K562 (cell line): ENCODE measurements around the gene KIF15. TPM values are rescaled to one million over a fixed set of nuclear protein-coding genes. Genes with fewer than 3 reads are reported as not detected.

Experiments
- BRCA1 ChIP-seq, 2 experiments: fragments of 450-650 bp in 1 of 2; sonication (generic) in 1 of 2; formaldehyde crosslinking in 1 of 2; IDR thresholded peaks; 2 replicates each; pipeline versions ENCODE4 v1.5.0 to v1.6.1; 2017 to 2020; ENCODE audit warnings: mild to moderate bottlenecking in 1 of 2, missing genetic modification reagents in 1 of 2
- COPS2 ChIP-seq: fragments of 450-650 bp; conservative IDR thresholded peaks from 2 replicates; pipeline ENCODE4 v1.6.1; 2016; ENCODE audit warnings: mild to moderate bottlenecking, moderate library complexity
- EZH2 ChIP-seq: IDR thresholded peaks from 2 replicates; pipeline ENCODE4 v1.6.1; 2012; ENCODE audit warnings: low read depth, mild to moderate bottlenecking, inconsistent platforms, low read length, borderline replicate concordance
- GABPB2 ChIP-seq: fragments of 250-450 bp; sonication (Bioruptor Pico); conservative IDR thresholded peaks from 2 replicates; pipeline ENCODE4 v1.5.1; 2021; ENCODE audit warnings: mild to moderate bottlenecking
- HDAC1 ChIP-seq, 2 experiments: fragments of 450-650 bp; IDR thresholded peaks; 2 replicates each; pipeline ENCODE4 v1.6.1; 2016 to 2017; ENCODE audit warnings: inconsistent platforms in 1 of 2, mild to moderate bottlenecking in 1 of 2, moderate library complexity in 1 of 2
- HIVEP1 ChIP-seq: fragments of 250-450 bp; sonication (Bioruptor Pico); IDR thresholded peaks from 2 replicates; pipeline ENCODE4 v1.4.0; 2020; ENCODE audit warnings: mild to moderate bottlenecking
- KDM2B ChIP-seq: fragments of 250-450 bp; sonication (Bioruptor Pico); IDR thresholded peaks from 2 replicates; pipeline ENCODE4 v1.8.0; 2021; ENCODE audit warnings: mild to moderate bottlenecking, moderate library complexity
- MCM5 ChIP-seq: fragments of 450-650 bp; IDR thresholded peaks from 2 replicates; pipeline ENCODE4 v1.6.1; 2016; ENCODE audit warnings: low read depth
- NBN ChIP-seq: fragments of 450-650 bp; IDR thresholded peaks from 2 replicates; pipeline ENCODE4 v1.6.1; 2016; ENCODE audit warnings: low read depth, mild to moderate bottlenecking
- NEUROD1 ChIP-seq: fragments of 150-350 bp; IDR thresholded peaks from 2 replicates; pipeline ENCODE4 v1.6.1; 2014; ENCODE audit warnings: borderline replicate concordance, low read length, low read depth; ENCODE audit not compliant: partially characterized antibody
- RBFOX2 ChIP-seq: fragments of 200-400 bp; formaldehyde crosslinking; IDR thresholded peaks from 2 replicates; pipeline ENCODE4 v1.6.1; 2017; ENCODE audit warnings: low read depth, mild to moderate bottlenecking, low read length, moderate library complexity
- XRCC4 ChIP-seq: IDR thresholded peaks from one replicate; pipeline ENCODE4 v1.6.1; 2011; ENCODE audit not compliant: insufficient read depth, insufficient read length; ENCODE audit errors: extremely low read depth
- XRCC5 ChIP-seq: fragments of 200-400 bp; formaldehyde crosslinking; IDR thresholded peaks from 2 replicates; pipeline ENCODE4 v1.6.1; 2017; ENCODE audit warnings: low read depth, mild to moderate bottlenecking, low read length
- ZNF583 ChIP-seq: fragments of 250-450 bp; sonication (Bioruptor Pico); IDR thresholded peaks from 2 replicates; pipeline ENCODE4 v1.4.0; 2020
- ZNF644 ChIP-seq: fragments of 200-800 bp; sonication (Bioruptor generic); IDR thresholded peaks from 2 replicates; pipeline ENCODE4 v1.6.1; 2016; ENCODE audit warnings: low read depth, missing genetic modification characterization, missing compliant biosample characterization
- ZNF77 ChIP-seq: fragments of 250-450 bp; sonication (Bioruptor Pico); IDR thresholded peaks from 2 replicates; pipeline ENCODE4 v1.5.0; 2020
- polyA plus RNA-seq, 8 experiments: library from polyadenylated mRNA; depleted of rRNA in 4 of 8; stranded (reverse) in 5 of 8; unstranded in 3 of 8; fragments of >200 nt; fragmentation: Nextera tagmentation in 2 of 8; fragmentation: Illumina TruSeq in 1 of 8; extraction: Ambion mirVana in 2 of 8; extraction: Trizol in 1 of 8; gene quantifications; 2 replicates each; pipeline versions ENCODE4 v1.2.1 to v1.2.3, GENCODE V29; 2011 to 2014; ENCODE audit warnings: inconsistent platforms in 1 of 8, missing spikeins in 1 of 8
- total RNA-seq, 7 experiments: library from RNA; depleted of rRNA in 6 of 7; stranded (reverse); fragments of >200 nt in 6 of 7; fragmentation: Illumina TruSeq in 2 of 7; extraction: Trizol in 2 of 7; gene quantifications; 2 replicates each; pipeline versions ENCODE4 v1.2.1 to v1.2.3, GENCODE V29; 2011 to 2021; ENCODE audit warnings: low replicate concordance in 1 of 7
- TF ChIP-seq, protein P1 (sequence below): IDR thresholded peaks from 2 replicates; pipeline ENCODE4 v1.6.1; 2011; ENCODE audit warnings: borderline replicate concordance, low read depth, mild to moderate bottlenecking, moderate library complexity, low read length; ENCODE audit not compliant: insufficient read depth, poor library complexity, severe bottlenecking
- TF ChIP-seq, protein P2 (sequence below): fragments of 250-450 bp; sonication (Bioruptor Pico); IDR thresholded peaks from 2 replicates; pipeline ENCODE4 v1.8.0; 2022; ENCODE audit warnings: inconsistent platforms
- TF ChIP-seq, protein P3 (sequence below): fragments of 450-650 bp; formaldehyde crosslinking; IDR thresholded peaks from 2 replicates; pipeline ENCODE4 v1.4.0; 2022; ENCODE audit warnings: missing genetic modification characterization
- TF ChIP-seq, protein P4 (sequence below): fragments of 450-650 bp; IDR thresholded peaks from 2 replicates; pipeline ENCODE4 v1.6.1; 2016; ENCODE audit warnings: low read depth, mild to moderate bottlenecking, moderate library complexity
- TF ChIP-seq, protein P5 (sequence below): sonication (generic); formaldehyde crosslinking; IDR thresholded peaks from 2 replicates; pipeline ENCODE4 v1.8.0; 2023; ENCODE audit warnings: mild to moderate bottlenecking, missing genetic modification reagents

The KIF15 gene
- total and polyA plus RNA-seq, 9 of the 15 experiments (the other 6 are each of a cell fraction or from before 2014, with no cell fraction given) = 9.0 to 45.9 (median 26.0) TPM

DNA sequence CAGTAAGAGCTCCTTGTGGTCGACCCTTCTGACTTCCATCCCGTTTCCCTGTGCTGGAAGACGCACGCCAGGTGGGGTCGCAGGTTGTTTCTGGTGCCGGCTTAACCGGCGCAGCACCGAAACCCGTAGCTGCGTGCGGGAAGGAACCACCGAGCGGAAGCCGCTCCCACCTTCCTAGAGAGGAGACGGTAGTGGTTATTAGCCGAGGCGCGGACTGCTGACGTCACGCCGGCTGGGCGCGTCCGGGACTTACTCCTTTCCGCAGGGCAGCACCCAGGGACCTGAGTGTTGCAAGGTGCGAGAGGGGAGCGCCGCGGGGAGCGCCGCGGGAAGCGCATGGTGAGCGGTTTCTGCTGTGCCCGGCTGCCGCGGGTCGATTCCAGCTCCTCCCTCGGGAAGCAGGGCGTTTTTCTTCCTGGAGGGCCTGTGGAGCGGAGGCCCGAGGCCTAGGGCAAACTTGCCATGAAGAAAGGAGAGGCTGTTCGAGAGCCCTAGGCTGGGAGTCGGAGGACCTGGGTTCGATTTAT is 32.1 kb upstream of the KIF15 start, which contains the start of gene ZNF501 (continued):
- TF ChIP-seq, protein P1, sequence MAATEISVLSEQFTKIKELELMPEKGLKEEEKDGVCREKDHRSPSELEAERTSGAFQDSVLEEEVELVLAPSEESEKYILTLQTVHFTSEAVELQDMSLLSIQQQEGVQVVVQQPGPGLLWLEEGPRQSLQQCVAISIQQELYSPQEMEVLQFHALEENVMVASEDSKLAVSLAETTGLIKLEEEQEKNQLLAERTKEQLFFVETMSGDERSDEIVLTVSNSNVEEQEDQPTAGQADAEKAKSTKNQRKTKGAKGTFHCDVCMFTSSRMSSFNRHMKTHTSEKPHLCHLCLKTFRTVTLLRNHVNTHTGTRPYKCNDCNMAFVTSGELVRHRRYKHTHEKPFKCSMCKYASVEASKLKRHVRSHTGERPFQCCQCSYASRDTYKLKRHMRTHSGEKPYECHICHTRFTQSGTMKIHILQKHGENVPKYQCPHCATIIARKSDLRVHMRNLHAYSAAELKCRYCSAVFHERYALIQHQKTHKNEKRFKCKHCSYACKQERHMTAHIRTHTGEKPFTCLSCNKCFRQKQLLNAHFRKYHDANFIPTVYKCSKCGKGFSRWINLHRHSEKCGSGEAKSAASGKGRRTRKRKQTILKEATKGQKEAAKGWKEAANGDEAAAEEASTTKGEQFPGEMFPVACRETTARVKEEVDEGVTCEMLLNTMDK = no peak
- TF ChIP-seq ZNF77 (CRISPR knock-in tag) (no peak), EZH2 (no peak), ZNF583 (no peak), NBN (peak; percentile 89), KDM2B (CRISPR knock-in tag) (no peak), XRCC5 (0 out of 2 replicates have a peak, but pooled peaks have one; percentile 42), RBFOX2 (peak; percentile 94), BRCA1 (IDR thresholded peaks at IDR 0.05) (no peak), BRCA1 (CRISPR knock-in tag; IDR thresholded peaks at IDR 0.05) (no peak), HDAC1 (IDR thresholded peaks at IDR 0.05) (peak in 1 of 2 experiments; percentile 71; a peak in 2 of 4 replicates), MCM5 (no peak), ZNF644 (no peak), COPS2 (no peak), XRCC4 (no peak), HIVEP1 (CRISPR knock-in tag) (no peak), NEUROD1 (peak; percentile 12), GABPB2 (no peak)
- TF ChIP-seq, protein P2, sequence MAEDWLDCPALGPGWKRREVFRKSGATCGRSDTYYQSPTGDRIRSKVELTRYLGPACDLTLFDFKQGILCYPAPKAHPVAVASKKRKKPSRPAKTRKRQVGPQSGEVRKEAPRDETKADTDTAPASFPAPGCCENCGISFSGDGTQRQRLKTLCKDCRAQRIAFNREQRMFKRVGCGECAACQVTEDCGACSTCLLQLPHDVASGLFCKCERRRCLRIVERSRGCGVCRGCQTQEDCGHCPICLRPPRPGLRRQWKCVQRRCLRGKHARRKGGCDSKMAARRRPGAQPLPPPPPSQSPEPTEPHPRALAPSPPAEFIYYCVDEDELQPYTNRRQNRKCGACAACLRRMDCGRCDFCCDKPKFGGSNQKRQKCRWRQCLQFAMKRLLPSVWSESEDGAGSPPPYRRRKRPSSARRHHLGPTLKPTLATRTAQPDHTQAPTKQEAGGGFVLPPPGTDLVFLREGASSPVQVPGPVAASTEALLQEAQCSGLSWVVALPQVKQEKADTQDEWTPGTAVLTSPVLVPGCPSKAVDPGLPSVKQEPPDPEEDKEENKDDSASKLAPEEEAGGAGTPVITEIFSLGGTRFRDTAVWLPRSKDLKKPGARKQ = 0 out of 2 replicates have a peak, but pooled peaks have one; percentile 20
- TF ChIP-seq, protein P3, sequence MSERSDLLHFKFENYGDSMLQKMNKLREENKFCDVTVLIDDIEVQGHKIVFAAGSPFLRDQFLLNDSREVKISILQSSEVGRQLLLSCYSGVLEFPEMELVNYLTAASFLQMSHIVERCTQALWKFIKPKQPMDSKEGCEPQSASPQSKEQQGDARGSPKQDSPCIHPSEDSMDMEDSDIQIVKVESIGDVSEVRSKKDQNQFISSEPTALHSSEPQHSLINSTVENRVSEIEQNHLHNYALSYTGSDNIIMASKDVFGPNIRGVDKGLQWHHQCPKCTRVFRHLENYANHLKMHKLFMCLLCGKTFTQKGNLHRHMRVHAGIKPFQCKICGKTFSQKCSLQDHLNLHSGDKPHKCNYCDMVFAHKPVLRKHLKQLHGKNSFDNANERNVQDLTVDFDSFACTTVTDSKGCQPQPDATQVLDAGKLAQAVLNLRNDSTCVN (CRISPR knock-in tag) = no peak
- TF ChIP-seq, protein P4, sequence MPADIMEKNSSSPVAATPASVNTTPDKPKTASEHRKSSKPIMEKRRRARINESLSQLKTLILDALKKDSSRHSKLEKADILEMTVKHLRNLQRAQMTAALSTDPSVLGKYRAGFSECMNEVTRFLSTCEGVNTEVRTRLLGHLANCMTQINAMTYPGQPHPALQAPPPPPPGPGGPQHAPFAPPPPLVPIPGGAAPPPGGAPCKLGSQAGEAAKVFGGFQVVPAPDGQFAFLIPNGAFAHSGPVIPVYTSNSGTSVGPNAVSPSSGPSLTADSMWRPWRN = no peak
- TF ChIP-seq, protein P5, sequence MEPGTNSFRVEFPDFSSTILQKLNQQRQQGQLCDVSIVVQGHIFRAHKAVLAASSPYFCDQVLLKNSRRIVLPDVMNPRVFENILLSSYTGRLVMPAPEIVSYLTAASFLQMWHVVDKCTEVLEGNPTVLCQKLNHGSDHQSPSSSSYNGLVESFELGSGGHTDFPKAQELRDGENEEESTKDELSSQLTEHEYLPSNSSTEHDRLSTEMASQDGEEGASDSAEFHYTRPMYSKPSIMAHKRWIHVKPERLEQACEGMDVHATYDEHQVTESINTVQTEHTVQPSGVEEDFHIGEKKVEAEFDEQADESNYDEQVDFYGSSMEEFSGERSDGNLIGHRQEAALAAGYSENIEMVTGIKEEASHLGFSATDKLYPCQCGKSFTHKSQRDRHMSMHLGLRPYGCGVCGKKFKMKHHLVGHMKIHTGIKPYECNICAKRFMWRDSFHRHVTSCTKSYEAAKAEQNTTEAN = no peak
